Occipital lobe (tissue), 2 donors: ENCODE measurements around the gene RTN3. TPM values are rescaled to one million over a fixed set of nuclear protein-coding genes. Genes with fewer than 3 reads are reported as not detected.

Experiments
- small RNA-seq: library from RNA; depleted of rRNA; stranded (forward); fragments of <200 nt; gene quantifications from one replicate; pipeline ENCODE3, GENCODE V24; 2014
- total RNA-seq: library from RNA; depleted of rRNA; stranded (reverse); fragments of >200 nt; gene quantifications from one replicate; pipeline ENCODE4 v1.2.3, GENCODE V29; 2014

Gene RTN3
- total RNA-seq, 1 donor from 2014 or later, result 207 TPM

Small RNA genes lying within 50 kb of the gene (small RNA-seq; reads per million reads assigned to genes)
- gene AP000753.3, result not detected
- not detected for gene RN7SL596P

Other genes with a start within 250 kb of the RTN3 start
- gene PLAAT5, start 190.3 kb upstream of the RTN3 start, total RNA-seq, result 3.1 TPM
- gene LGALS12, start 175.4 kb upstream of the RTN3 start, total RNA-seq, result not detected
- 2.3 TPM for gene PLAAT4, start 144.7 kb upstream of the RTN3 start, total RNA-seq
- not detected for gene PLAAT2, start 118.1 kb upstream of the RTN3 start, total RNA-seq
- 4.7 TPM for gene PLAAT3, start 67.1 kb upstream of the RTN3 start, total RNA-seq
- gene ATL3, start 10.1 kb upstream of the RTN3 start, total RNA-seq, result 26.0 TPM
- 90.3 TPM for gene ZFTA, start 87.3 kb downstream of the RTN3 start, total RNA-seq
- gene SPINDOC, start 132.0 kb downstream of the RTN3 start, total RNA-seq, result 12.2 TPM
- gene MARK2, start 157.6 kb downstream of the RTN3 start, total RNA-seq, result 10.8 TPM
- 9.5 TPM for gene RCOR2, start 235.7 kb downstream of the RTN3 start, total RNA-seq